ENCODE measurements around the gene ZNF254.

DNA sequence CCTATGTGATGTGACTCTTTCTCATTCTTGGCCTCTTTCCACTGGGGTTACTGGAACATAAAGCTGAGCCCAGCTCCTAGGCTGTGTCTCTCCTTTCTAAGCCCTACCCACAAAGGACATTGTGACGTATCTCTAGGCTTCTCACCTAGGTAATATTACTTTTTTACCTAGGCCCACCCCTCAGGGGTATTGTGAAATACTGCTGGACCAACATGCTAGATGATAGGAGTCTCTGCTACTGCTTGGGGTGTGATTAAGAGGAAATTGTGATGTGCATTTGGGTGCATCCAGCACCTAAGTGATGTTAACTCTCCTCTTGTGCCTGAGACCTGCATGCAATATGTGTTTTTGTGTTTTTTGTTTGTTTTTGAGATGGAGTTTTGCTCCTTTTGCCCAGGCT lies 22.8 kb upstream of the ZNF254 start:
- no peak for TF ChIP-seq POLR2A (IDR thresholded peaks at IDR 0.05)
- TF ChIP-seq, protein P1, sequence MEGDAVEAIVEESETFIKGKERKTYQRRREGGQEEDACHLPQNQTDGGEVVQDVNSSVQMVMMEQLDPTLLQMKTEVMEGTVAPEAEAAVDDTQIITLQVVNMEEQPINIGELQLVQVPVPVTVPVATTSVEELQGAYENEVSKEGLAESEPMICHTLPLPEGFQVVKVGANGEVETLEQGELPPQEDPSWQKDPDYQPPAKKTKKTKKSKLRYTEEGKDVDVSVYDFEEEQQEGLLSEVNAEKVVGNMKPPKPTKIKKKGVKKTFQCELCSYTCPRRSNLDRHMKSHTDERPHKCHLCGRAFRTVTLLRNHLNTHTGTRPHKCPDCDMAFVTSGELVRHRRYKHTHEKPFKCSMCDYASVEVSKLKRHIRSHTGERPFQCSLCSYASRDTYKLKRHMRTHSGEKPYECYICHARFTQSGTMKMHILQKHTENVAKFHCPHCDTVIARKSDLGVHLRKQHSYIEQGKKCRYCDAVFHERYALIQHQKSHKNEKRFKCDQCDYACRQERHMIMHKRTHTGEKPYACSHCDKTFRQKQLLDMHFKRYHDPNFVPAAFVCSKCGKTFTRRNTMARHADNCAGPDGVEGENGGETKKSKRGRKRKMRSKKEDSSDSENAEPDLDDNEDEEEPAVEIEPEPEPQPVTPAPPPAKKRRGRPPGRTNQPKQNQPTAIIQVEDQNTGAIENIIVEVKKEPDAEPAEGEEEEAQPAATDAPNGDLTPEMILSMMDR (IDR thresholded peaks at IDR 0.05), result no peak
